GM15510 (cell line): Measurements from ENCODE around the gene BPIFB6.

Source experiments
- POLR2A ChIP-seq: IDR thresholded peaks from 3 replicates; pipeline ENCODE4 v1.6.1; 2011; ENCODE audit warnings: borderline replicate concordance; ENCODE audit not compliant: insufficient read length; ENCODE audit errors: extremely low read depth

Gene BPIFB6

DNA sequence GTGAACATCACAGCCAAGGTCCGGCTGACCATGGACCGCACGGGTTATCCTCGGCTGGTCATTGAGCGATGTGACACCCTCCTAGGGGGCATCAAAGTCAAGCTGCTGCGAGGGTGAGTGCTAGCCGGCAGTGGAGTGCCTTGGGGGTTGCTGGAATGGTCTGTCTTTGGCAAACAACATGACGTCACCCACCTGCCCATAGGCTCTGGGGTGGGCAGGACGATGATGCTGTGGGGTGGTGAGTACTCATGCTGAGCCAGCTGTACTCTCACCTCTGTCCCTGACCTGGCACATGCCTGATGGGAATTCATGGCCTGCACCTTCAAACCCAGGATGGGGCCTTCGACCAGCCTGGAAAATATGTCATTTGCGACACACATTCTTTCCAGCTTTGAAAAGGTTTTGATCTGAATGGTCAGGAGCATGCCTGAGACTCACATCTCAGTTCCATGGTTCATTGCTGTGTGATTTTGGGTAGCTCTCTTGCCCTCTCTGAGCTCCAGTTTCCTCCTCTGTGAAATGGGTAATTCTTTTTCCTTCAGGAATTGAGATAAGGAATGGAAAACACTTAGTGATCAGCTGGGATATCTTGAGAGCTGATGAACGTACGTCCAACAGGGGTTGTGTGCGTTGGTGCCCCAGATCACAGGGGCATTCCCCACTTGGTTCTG, 54.7 kb downstream of the BPIFB6 start:
- TF ChIP-seq POLR2A: no peak

DNA sequence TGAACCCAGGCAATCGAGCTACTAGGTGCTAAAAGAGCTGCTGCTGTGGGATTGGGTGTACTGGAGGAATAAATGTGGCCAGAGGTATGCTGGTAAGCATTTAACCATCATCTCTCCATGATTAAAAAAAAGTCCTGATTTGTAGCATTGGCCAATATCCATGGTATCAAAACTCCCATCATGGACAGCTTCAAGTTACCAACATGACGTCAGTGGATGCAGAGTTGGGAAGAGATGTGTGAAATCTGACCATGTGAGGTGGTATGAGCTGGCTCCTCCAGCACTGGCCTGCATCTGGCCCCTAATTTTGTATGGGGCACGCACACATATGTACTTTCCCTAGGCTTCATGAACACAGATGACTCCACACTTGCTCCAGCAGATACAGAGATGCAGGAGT, 59.7 kb downstream of the BPIFB6 start:
- TF ChIP-seq POLR2A: no peak

DNA sequence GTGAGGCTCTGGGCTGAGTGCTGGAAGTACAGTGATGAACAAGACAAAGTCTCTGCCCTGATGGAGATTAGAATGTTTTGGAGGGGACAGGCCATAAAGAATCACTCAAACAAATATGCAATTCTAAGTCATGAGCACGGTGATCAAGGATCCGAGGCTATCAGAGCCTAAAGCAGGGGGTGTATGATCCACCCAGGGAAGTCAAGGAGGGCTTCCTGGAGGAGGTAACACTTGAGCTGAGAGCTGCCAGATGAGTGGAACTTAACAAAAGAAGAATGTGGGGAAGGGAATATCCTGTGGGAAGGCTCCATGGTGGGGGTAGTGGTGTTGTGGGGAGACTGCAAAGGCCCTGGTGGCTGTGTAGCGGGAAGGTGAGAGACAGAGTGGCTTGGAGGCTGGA, 60.2 kb downstream of the BPIFB6 start:
- no peak for TF ChIP-seq POLR2A

DNA sequence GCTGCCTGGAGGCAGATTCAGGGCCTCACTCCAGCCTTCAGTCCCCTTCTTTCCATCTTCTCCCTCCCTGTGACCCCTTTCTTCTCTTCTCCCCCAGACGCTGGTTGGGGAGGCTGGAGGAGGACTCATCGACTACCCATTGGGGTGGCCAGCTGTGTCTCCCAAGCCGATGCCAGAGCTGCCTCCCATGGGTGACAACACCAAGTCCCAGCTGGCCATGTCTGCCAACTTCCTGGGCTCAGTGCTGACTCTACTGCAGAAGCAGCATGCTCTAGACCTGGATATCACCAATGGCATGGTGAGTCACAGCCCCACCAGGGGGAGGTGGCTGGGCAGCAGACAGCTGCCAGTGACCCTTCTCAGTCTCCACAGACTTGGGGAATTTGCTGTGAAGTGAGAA, 60.9 kb downstream of the BPIFB6 start:
- no peak for TF ChIP-seq POLR2A

DNA sequence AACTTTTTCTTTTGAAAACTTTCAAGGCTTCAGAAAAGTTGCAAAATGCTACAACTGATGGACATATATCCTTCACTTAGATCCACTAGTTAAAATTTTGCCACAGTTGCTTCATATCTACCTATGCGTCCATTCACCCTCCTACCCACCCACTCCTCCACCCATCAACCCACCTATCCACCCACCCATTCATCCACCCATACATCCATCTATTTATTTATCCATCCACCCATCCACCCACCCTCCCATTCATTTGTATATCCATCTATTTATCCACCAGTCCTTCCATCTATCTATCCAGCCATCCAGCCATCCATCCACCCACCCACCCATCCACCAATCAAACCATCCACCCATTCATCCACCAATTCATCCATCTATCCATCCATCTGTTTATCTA, 61.6 kb downstream of the BPIFB6 start:
- TF ChIP-seq POLR2A: no peak

DNA sequence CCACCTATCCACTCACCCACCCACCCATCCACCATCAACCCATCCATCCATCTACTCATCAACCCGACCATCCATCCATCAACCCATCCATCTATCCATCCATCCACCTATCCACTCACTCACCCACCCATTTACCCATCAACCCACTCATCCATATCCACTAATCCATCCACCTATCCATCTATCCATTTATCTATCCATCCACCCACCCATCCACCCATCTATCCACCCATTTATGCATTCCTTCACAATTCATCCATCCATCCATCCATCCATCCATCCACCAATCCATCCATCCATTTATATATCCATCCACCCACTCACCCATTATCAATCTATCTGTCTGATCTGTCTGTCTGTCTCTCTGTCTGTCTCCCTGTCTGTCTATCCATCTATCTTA, 62.1 kb downstream of the BPIFB6 start:
- TF ChIP-seq POLR2A: no peak
